H9 (cell line): Measurements from ENCODE around the gene SNX7. TPM values are rescaled to one million over a fixed set of nuclear protein-coding genes. Genes with fewer than 3 reads are reported as not detected.

Experiments
- DNase-seq: peaks from one replicate; pipeline ENCODE4 v3.0.0-alpha.2; 2017
- H2AFZ ChIP-seq: one replicate; pipeline ENCODE4 v1.6.1; 2013; ENCODE audit warnings: mild to moderate bottlenecking, low read length, control low read depth, moderate library complexity
- H2AK5ac ChIP-seq: 2 replicates; pipeline ENCODE4 v1.6.1; 2013; ENCODE audit warnings: low read length, control low read depth, mixed read lengths; ENCODE audit not compliant: insufficient read length
- H2BK120ac ChIP-seq: one replicate; pipeline ENCODE4 v1.6.1; 2013; ENCODE audit warnings: low read depth, mild to moderate bottlenecking, low read length, control low read depth, inconsistent platforms; ENCODE audit not compliant: poor library complexity, severe bottlenecking
- H2BK12ac ChIP-seq: 2 replicates; pipeline ENCODE4 v1.6.1; 2013; ENCODE audit warnings: low read length, control low read depth, mixed read lengths, low read depth; ENCODE audit not compliant: insufficient read length
- H2BK15ac ChIP-seq: 2 replicates; pipeline ENCODE4 v1.6.1; 2013; ENCODE audit warnings: low read depth, low read length, control low read depth
- H2BK20ac ChIP-seq: one replicate; pipeline ENCODE4 v1.6.1; 2013; ENCODE audit warnings: low read depth, mild to moderate bottlenecking, low read length, control low read depth, inconsistent platforms; ENCODE audit not compliant: poor library complexity, severe bottlenecking
- H2BK5ac ChIP-seq: 2 replicates; pipeline ENCODE4 v1.6.1; 2013; ENCODE audit warnings: low read length, control low read depth, mixed read lengths; ENCODE audit not compliant: insufficient read length
- H3K14ac ChIP-seq: 2 replicates; pipeline ENCODE4 v1.6.1; 2013; ENCODE audit warnings: low read length, control low read depth; ENCODE audit not compliant: insufficient read depth
- H3K18ac ChIP-seq: 2 replicates; pipeline ENCODE4 v1.6.1; 2013; ENCODE audit warnings: low read depth, mild to moderate bottlenecking, mixed read lengths, low read length, control low read depth; ENCODE audit not compliant: insufficient read length
- H3K23ac ChIP-seq: 2 replicates; pipeline ENCODE4 v1.6.1; 2013; ENCODE audit warnings: low read length, control low read depth, mixed read lengths, low read depth; ENCODE audit not compliant: insufficient read length
- H3K23me2 ChIP-seq: 2 replicates; pipeline ENCODE4 v1.6.1; 2013; ENCODE audit warnings: low read depth, mild to moderate bottlenecking, mixed read lengths, low read length, control low read depth; ENCODE audit not compliant: insufficient read length, poor library complexity, severe bottlenecking
- H3K27ac ChIP-seq: 2 replicates; pipeline ENCODE4 v1.5.1; 2013; ENCODE audit warnings: low read length, control low read depth, mixed read lengths, low read depth; ENCODE audit not compliant: insufficient read length
- H3K27me3 ChIP-seq: 2 replicates; pipeline ENCODE4 v1.6.1; 2013; ENCODE audit warnings: low read length, control low read depth, inconsistent platforms; ENCODE audit not compliant: insufficient read depth
- H3K4ac ChIP-seq: 2 replicates; pipeline ENCODE4 v1.6.1; 2013; ENCODE audit warnings: low read depth, mild to moderate bottlenecking, control low read depth, inconsistent platforms, low read length, moderate library complexity
- H3K4me1 ChIP-seq: 2 replicates; pipeline ENCODE4 v1.6.1; 2013; ENCODE audit warnings: low read length, control low read depth, inconsistent platforms; ENCODE audit not compliant: insufficient read depth
- H3K4me2 ChIP-seq: 2 replicates; pipeline ENCODE4 v1.6.1; 2013; ENCODE audit warnings: low read length, control low read depth, mixed read lengths; ENCODE audit not compliant: insufficient read length, insufficient read depth
- H3K56ac ChIP-seq: 2 replicates; pipeline ENCODE4 v1.6.1; 2013; ENCODE audit warnings: low read depth, mild to moderate bottlenecking, mixed read lengths, low read length, control low read depth; ENCODE audit not compliant: insufficient read length
- H3K79me1 ChIP-seq: 2 replicates; pipeline ENCODE4 v1.6.1; 2013; ENCODE audit warnings: low read depth, mild to moderate bottlenecking, moderate library complexity, low read length, control low read depth, inconsistent platforms; ENCODE audit not compliant: insufficient read depth, poor library complexity, severe bottlenecking
- H3K79me2 ChIP-seq: 2 replicates; pipeline ENCODE4 v1.6.1; 2013; ENCODE audit warnings: low read length, control low read depth, inconsistent platforms; ENCODE audit not compliant: insufficient read depth
- H3K9ac ChIP-seq: 2 replicates; pipeline ENCODE4 v1.6.1; 2013; ENCODE audit warnings: low read length, control low read depth, mixed read lengths; ENCODE audit not compliant: insufficient read length; ENCODE audit errors: extremely low read depth
- H3K9me3 ChIP-seq: one replicate; pipeline ENCODE4 v1.6.1; 2013; ENCODE audit warnings: low read depth, low read length, inconsistent platforms; ENCODE audit not compliant: control insufficient read depth
- H3T11ph ChIP-seq: one replicate; pipeline ENCODE4 v1.6.1; 2013; ENCODE audit warnings: mild to moderate bottlenecking, low read length, control low read depth, inconsistent platforms
- H4K20me1 ChIP-seq: one replicate; pipeline ENCODE4 v1.6.1; 2013; ENCODE audit not compliant: control insufficient read depth, insufficient read length, insufficient read depth
- H4K5ac ChIP-seq: 2 replicates; pipeline ENCODE4 v1.6.1; 2013; ENCODE audit warnings: low read depth, mild to moderate bottlenecking, mixed read lengths, low read length, control low read depth; ENCODE audit not compliant: insufficient read length
- H4K8ac ChIP-seq: replicated peaks from 2 replicates; pipeline ENCODE4 v1.6.1; 2013; ENCODE audit warnings: low read length, control low read depth, mixed read lengths, low read depth; ENCODE audit not compliant: insufficient read length
- H4K91ac ChIP-seq: 2 replicates; pipeline ENCODE4 v1.6.1; 2013; ENCODE audit warnings: low read depth, mild to moderate bottlenecking, moderate library complexity, mixed read lengths, low read length, control low read depth; ENCODE audit not compliant: insufficient read length
- H3K27ac Mint-ChIP-seq, 3 experiments: 2 replicates in 2 of 3; 3 replicates in 1 of 3; pipeline ENCODE4 v1.8.0; 2020 to 2021; ENCODE audit warnings: mixed read lengths in 3 of 3, mild to moderate bottlenecking in 1 of 3, moderate library complexity in 1 of 3
- H3K27me3 Mint-ChIP-seq: 2 replicates; pipeline ENCODE4 v1.8.0; 2021; ENCODE audit warnings: low read depth, mild to moderate bottlenecking, moderate library complexity, mixed read lengths
- H3K36me3 Mint-ChIP-seq, 3 experiments: 2 replicates in 2 of 3; 3 replicates in 1 of 3; pipeline ENCODE4 v1.8.0; 2020 to 2021; ENCODE audit warnings: low read depth in 3 of 3, mixed read lengths in 3 of 3; ENCODE audit not compliant: insufficient read depth in 1 of 3
- H3K4me1 Mint-ChIP-seq, 2 experiments: 2 replicates each; pipeline ENCODE4 v1.8.0; 2020; ENCODE audit warnings: mixed read lengths in 2 of 2
- H3K4me3 Mint-ChIP-seq, 2 experiments: 2 replicates in 1 of 2; 3 replicates in 1 of 2; pipeline ENCODE4 v1.8.0; 2020 to 2021; ENCODE audit warnings: mild to moderate bottlenecking in 2 of 2, mixed read lengths in 2 of 2, moderate library complexity in 1 of 2
- H3K9me3 Mint-ChIP-seq, 2 experiments: 2 replicates in 1 of 2; 3 replicates in 1 of 2; pipeline ENCODE4 v1.8.0; 2020; ENCODE audit warnings: mild to moderate bottlenecking in 2 of 2, mixed read lengths in 2 of 2, moderate library complexity in 1 of 2
- CTCF ChIP-seq: fragments of 200-600 bp; sonication (generic); conservative IDR thresholded peaks from 3 replicates; pipeline ENCODE4 v1.8.0; 2021; ENCODE audit warnings: antibody characterized with exemption, mild to moderate bottlenecking
- WGBS: extraction: QIAGEN DNeasy Blood & Tissue Kit; methylation state at CpG from one replicate; pipeline ENCODE4 v1.1.7; 2013; ENCODE audit warnings: missing lambda C conversion rate, low lambda C conversion rate, mixed read lengths; ENCODE audit not compliant: insufficient read length; ENCODE audit errors: extremely low coverage; 5-methylcytosine and 5-hydroxymethylcytosine counted together
- total RNA-seq: library from RNA; stranded (reverse); gene quantifications from 2 replicates; pipeline ENCODE4 v1.2.1, GENCODE V29; 2021

Gene SNX7
- total RNA-seq, 1 experiment from 2014 or later = 24.7 TPM

- H3K56ac ChIP-seq = no peak overlapping the region
- no peak overlapping the region for H3K9ac ChIP-seq
- no peak overlapping the region for H4K91ac ChIP-seq
- H2AFZ ChIP-seq = no peak overlapping the region
- no peak overlapping the region for H3K27ac ChIP-seq
- H2BK12ac ChIP-seq = no peak overlapping the region
- no peak overlapping the region for H3K23ac ChIP-seq
- H3K4ac ChIP-seq = no peak overlapping the region
- H3K36me3 Mint-ChIP-seq = peaks cover 4 to 12% (median 8%) of the 10 kb centered on the region in 3 experiments; a peak in 3 of 7 replicates
- no peaks in the 10 kb centered on the region for H3K9me3 ChIP-seq
- no peak for TF ChIP-seq CTCF
- H3K9me3 Mint-ChIP-seq = no peaks in the 10 kb centered on the region
- H2BK15ac ChIP-seq = no peak overlapping the region
- H2BK5ac ChIP-seq = no peak overlapping the region
- no peak overlapping the region for H2BK20ac ChIP-seq
- H3T11ph ChIP-seq = no peak overlapping the region
- no peaks in the 10 kb centered on the region for H4K20me1 ChIP-seq
- no peak overlapping the region for H3K27ac Mint-ChIP-seq
- no peak overlapping the region for H3K4me2 ChIP-seq
- H3K23me2 ChIP-seq = no peaks in the 10 kb centered on the region
- H3K27me3 Mint-ChIP-seq = no peaks in the 10 kb centered on the region
- WGBS = no CpG with 5 or more reads among the region's 3 CpGs
- H3K79me1 ChIP-seq = no peaks in the 10 kb centered on the region
- no peaks in the 10 kb centered on the region for H3K27me3 ChIP-seq
- H3K79me2 ChIP-seq = no peaks in the 10 kb centered on the region
- H3K4me3 Mint-ChIP-seq = no peak overlapping the region
- no peak overlapping the region for H3K14ac ChIP-seq
- no peak for DNase-seq
- H2BK120ac ChIP-seq = no peak overlapping the region
- no peaks in the 10 kb centered on the region for H3K4me1 Mint-ChIP-seq
- no peak overlapping the region for H4K5ac ChIP-seq
- H2AK5ac ChIP-seq = no peak overlapping the region
- H3K18ac ChIP-seq = no peak overlapping the region
- no peaks in the 10 kb centered on the region for H3K4me1 ChIP-seq
- H4K8ac ChIP-seq = no peak overlapping the region
Observed at GRCh38 chr1:98709906-98710305, 48.4 kb downstream of the SNX7 start.
